IPS-18a (cell line): ENCODE results near the gene ZMYM1.

Experiments
- H3K27ac ChIP-seq: one replicate; pipeline ENCODE4 v1.5.1; 2013; ENCODE audit warnings: low read length
- H3K27me3 ChIP-seq: one replicate; pipeline ENCODE4 v1.6.1; 2013; ENCODE audit warnings: mild to moderate bottlenecking, low read length; ENCODE audit not compliant: control insufficient read depth, insufficient read depth
- H3K36me3 ChIP-seq: one replicate; pipeline ENCODE4 v1.6.1; 2013; ENCODE audit warnings: low read depth, low read length; ENCODE audit not compliant: control insufficient read depth
- H3K4me1 ChIP-seq: one replicate; pipeline ENCODE4 v1.6.1; 2013; ENCODE audit warnings: low read depth, low read length; ENCODE audit not compliant: control insufficient read depth
- H3K4me3 ChIP-seq: one replicate; pipeline ENCODE4 v1.5.1; 2013; ENCODE audit warnings: low read length
- H3K9ac ChIP-seq: one replicate; pipeline ENCODE4 v1.6.1; 2013; ENCODE audit warnings: mild to moderate bottlenecking, low read length, moderate library complexity
- H3K9me3 ChIP-seq: one replicate; pipeline ENCODE4 v1.6.1; 2013; ENCODE audit warnings: low read depth, low read length; ENCODE audit not compliant: control insufficient read depth

ZMYM1 gene

DNA sequence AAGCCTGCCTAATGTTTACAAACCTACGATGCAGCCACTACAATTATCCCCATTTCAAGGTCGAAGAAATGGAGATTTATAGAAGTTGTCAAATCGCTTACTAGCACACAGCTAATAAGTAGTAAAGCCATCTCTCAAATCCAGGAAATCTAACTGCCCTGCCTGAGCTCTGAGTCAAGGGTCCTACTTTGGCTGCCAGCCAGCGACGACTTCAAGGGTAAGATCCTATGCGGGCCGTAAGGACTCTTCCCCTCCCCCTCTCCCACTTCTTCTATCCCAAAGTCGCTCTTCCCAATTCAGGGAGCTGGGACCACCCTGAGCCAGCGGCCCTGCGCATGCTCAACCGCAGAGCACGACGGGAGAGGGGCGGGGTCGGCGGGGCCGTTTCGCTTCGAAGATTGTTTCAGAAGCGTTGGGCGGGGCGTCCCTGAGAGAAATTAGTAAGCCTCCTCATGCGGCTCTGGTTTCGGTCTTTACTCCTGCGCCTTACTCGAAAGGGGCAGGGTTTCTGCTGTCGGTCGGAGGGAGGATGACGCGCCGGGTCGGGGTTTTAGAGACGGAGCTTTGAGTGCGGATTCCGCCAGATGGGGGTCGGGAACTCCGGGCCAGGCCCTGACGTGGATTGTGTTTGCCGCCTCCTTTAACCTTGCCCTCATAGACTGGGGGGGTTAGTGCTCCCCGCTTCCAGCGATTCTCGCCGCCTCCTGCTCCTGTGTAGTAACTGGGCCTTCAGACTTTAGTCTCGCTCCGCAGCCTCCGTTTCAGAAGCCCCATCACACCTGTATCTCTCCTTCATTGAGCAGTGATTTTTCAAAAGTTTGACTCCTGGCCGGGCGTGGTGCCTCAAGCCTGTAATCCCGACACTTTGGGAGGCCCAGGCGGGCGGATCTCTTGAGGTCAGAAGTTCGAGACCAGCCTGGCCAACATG lies at the start of gene ZMYM1:
Gene ZMYM1 (plus strand): TSS at position 383 of the 928 bp plus-strand sequence. CDS start 14,603 bp downstream, outside the sequence.
- Histone ChIP-seq H3K9me3 (no peaks in the 10 kb centered on the region), H3K9ac (peak within 1 kb of the TSS; percentile 91), H3K4me1 (peaks cover 14% of the 10 kb centered on the region), H3K27me3 (no peaks in the 10 kb centered on the region), H3K4me3 (peak within 1 kb of the TSS; percentile 89), H3K27ac (peak within 1 kb of the TSS; percentile 54), H3K36me3 (no peaks in the 10 kb centered on the region)

GRCh38 chr1:35029761-35030160 lies 49.4 kb upstream of the ZMYM1 start:
- no peak overlapping the region for H3K4me3 ChIP-seq
- no peak overlapping the region for H3K27ac ChIP-seq
- no peaks in the 10 kb centered on the region for H3K27me3 ChIP-seq
- peaks cover 4% of the 10 kb centered on the region for H3K9me3 ChIP-seq
- peaks cover 5% of the 10 kb centered on the region for H3K36me3 ChIP-seq
- H3K9ac ChIP-seq, result no peak overlapping the region
- peaks cover 4% of the 10 kb centered on the region for H3K4me1 ChIP-seq

GRCh38 chr1:35030338-35030737 lies 48.8 kb upstream of the ZMYM1 start:
- no peaks in the 10 kb centered on the region for H3K27me3 ChIP-seq
- no peak overlapping the region for H3K27ac ChIP-seq
- peaks cover 4% of the 10 kb centered on the region for H3K4me1 ChIP-seq
- no peak overlapping the region for H3K9ac ChIP-seq
- H3K4me3 ChIP-seq, result peak overlapping the region; percentile 79
- H3K9me3 ChIP-seq, result peaks cover 4% of the 10 kb centered on the region
- H3K36me3 ChIP-seq, result peaks cover 5% of the 10 kb centered on the region

DNA sequence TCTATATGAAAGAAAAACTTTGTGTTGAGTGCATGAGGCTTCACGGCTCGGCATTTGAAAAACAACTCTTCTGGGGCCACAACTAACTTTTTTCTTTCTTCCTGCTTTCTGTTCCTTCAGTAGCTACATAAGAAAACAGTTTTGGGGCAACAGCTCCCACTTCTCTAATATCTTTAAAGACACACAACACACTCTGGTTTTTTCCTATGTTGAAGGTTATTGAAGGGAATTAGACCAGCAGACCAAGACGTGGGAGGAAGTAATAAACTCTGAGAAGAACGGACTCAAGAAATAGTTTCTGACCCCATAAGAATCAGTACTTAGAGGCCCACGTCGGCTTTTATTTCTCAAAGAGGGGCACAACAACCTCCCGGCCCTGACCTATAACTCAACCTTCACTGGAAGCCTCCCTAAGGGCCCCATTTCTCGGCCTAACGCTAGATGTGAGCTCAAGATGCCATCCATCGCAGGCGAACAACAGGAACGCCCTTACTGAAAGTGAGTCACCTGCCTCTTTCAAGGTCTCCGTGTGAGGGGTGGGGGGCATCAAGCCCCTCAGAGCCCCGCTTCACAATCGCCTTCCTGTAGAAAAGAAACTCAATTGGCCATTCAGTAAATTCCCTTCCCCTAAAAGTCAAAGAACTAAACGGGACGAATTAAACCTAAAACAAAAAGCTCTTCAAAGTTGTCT lies 48.3 kb upstream of the ZMYM1 start:
- H3K4me1 ChIP-seq, result peaks cover 4% of the 10 kb centered on the region
- peaks cover 4% of the 10 kb centered on the region for H3K9me3 ChIP-seq
- H3K4me3 ChIP-seq, result peak overlapping the region; percentile 79
- H3K27me3 ChIP-seq, result no peaks in the 10 kb centered on the region
- H3K27ac ChIP-seq, result no peak overlapping the region
- H3K36me3 ChIP-seq, result peaks cover 5% of the 10 kb centered on the region
- peak overlapping the region; percentile 78 for H3K9ac ChIP-seq

- Histone ChIP-seq H3K4me3 (peak overlapping the region; percentile 12), H3K36me3 (peaks cover under 1% of the 10 kb centered on the region), H3K4me1 (peaks cover 4% of the 10 kb centered on the region), H3K27ac (no peak overlapping the region), H3K9ac (no peak overlapping the region), H3K9me3 (peaks cover 4% of the 10 kb centered on the region), H3K27me3 (no peaks in the 10 kb centered on the region)
Measured at GRCh38 chr1:35032384-35032739, 46.8 kb upstream of the ZMYM1 start.

DNA sequence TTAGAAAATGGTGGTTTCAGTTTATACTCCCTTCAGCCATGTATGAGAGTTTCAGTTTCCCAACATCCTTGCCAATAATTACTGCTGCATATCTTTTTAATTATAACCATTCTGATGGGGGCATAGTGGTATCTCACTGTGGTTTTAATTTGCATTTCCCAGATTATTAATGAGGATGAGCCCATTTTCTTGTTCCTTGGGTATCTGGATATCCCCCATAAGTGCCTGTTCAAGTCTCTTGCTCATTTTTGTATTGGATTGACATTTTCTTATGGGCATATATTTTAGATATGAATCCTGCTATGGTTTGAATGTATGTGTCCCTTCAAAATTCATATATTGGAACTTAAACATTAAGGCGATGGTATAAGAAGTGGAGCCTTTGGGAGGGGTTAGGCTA lies 45.8 kb upstream of the ZMYM1 start:
- Histone ChIP-seq H3K4me3 (no peak overlapping the region), H3K9me3 (peaks cover 4% of the 10 kb centered on the region), H3K4me1 (peaks cover 4% of the 10 kb centered on the region), H3K9ac (no peak overlapping the region), H3K27ac (no peak overlapping the region), H3K36me3 (no peaks in the 10 kb centered on the region), H3K27me3 (no peaks in the 10 kb centered on the region)

DNA sequence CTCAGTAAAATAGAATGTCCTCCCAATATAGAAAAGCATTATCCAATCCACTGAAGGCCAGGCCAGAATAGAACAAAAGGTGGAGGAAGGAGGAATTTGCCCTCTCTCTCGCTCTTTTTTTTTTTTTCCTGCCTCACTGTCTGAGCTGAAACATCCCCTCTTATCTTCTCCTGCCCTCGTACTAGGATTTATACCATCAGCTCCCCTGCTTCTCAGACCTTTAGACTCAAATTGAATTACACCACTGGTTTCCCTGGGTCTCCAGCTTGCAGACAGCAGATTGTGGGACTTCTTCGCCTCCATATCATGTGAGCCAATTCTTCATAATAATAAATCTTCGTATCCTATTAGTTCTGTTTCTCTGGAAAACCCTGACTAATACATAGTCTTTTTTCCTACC lies 42.6 kb upstream of the ZMYM1 start:
- Histone ChIP-seq H3K36me3 (no peaks in the 10 kb centered on the region), H3K4me3 (no peak overlapping the region), H3K27me3 (no peaks in the 10 kb centered on the region), H3K4me1 (no peaks in the 10 kb centered on the region), H3K9ac (no peak overlapping the region), H3K27ac (no peak overlapping the region), H3K9me3 (peaks cover 4% of the 10 kb centered on the region)

DNA sequence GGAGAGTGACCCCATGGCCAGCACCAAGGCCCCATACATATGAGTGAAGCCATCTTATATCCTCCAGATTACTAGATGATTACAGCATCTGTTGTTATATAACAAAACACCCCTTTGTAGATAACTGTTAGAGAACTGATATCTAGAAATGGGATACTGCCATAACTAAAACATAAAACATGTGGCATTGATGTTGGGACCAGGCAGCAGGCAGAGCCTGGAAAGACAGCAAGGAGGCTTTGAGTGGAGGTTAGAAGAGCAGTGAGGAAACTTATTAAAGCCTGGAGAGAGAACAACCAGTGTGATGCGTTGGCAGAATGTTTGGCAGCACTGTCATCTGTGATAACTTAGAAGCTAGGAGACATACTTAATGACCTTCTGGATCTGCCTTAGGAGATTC lies 42.0 kb upstream of the ZMYM1 start:
- no peaks in the 10 kb centered on the region for H3K36me3 ChIP-seq
- H3K9ac ChIP-seq, result no peak overlapping the region
- peaks cover 4% of the 10 kb centered on the region for H3K9me3 ChIP-seq
- no peak overlapping the region for H3K4me3 ChIP-seq
- H3K27ac ChIP-seq, result no peak overlapping the region
- H3K27me3 ChIP-seq, result no peaks in the 10 kb centered on the region
- no peaks in the 10 kb centered on the region for H3K4me1 ChIP-seq

GRCh38 chr1:35038723-35039122 lies 40.5 kb upstream of the ZMYM1 start:
- H3K4me3 ChIP-seq, result no peak overlapping the region
- no peak overlapping the region for H3K27ac ChIP-seq
- H3K9me3 ChIP-seq, result no peaks in the 10 kb centered on the region
- no peaks in the 10 kb centered on the region for H3K36me3 ChIP-seq
- no peaks in the 10 kb centered on the region for H3K4me1 ChIP-seq
- H3K9ac ChIP-seq, result no peak overlapping the region
- no peaks in the 10 kb centered on the region for H3K27me3 ChIP-seq

GRCh38 chr1:35043498-35043897 lies 35.7 kb upstream of the ZMYM1 start:
- Histone ChIP-seq H3K9me3 (no peaks in the 10 kb centered on the region), H3K4me1 (no peaks in the 10 kb centered on the region), H3K4me3 (no peak overlapping the region), H3K36me3 (no peaks in the 10 kb centered on the region), H3K27ac (no peak overlapping the region), H3K27me3 (no peaks in the 10 kb centered on the region), H3K9ac (no peak overlapping the region)

DNA sequence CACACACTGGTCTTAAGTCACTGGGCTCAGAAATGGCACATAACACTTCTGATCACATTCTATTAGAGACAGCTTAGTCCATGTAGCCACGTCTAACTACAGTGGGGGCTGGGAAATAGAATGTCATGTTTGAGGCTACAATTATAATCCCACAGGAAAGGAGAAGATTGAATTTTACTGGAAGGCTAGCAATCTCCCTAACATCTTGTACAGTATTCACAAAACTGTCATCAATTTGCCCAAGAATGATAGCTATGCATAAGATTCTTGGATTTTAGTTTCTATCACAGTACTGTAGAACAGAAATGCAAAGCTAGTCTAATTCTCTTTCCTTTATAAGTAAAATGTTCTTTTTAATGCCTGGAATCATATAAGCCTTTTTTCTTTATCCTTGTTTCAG lies 34.8 kb upstream of the ZMYM1 start:
- Histone ChIP-seq H3K36me3 (no peaks in the 10 kb centered on the region), H3K4me1 (no peaks in the 10 kb centered on the region), H3K9me3 (no peaks in the 10 kb centered on the region), H3K27me3 (no peaks in the 10 kb centered on the region), H3K4me3 (no peak overlapping the region), H3K9ac (no peak overlapping the region), H3K27ac (no peak overlapping the region)
